Measurements from ENCODE around the gene VASH1.

VASH1 gene

DNA sequence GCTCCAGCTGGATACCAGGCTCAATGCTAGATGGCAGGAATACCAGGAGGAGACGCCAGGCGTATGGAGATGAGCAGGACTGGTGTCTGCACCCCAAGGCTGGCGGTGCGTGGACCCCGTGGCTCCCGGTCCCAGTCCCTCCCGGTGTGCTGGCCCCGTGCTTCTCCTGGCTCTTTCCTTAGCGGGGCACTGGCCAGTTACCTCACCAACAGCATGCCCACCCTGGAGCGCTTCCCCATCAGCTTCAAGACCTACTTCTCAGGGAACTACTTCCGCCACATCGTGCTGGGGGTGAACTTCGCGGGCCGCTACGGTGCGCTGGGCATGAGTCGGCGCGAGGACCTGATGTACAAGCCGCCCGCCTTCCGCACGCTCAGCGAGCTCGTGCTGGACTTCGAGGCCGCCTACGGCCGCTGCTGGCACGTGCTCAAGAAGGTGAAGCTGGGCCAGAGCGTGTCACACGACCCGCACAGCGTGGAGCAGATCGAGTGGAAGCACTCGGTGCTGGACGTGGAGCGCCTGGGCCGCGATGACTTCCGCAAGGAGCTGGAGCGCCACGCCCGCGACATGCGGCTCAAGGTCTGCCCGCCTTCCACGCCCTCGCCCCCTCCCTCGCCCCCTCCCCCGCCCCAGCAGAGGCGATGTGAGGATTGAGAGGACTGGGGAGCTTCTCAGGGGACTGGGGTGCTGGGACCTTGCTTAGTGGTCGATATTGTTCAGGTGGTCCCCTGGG lies 14.6 kb downstream of the VASH1 start:
- Histone ChIP-seq H3K4me3 (ENCODE audit: low read length) (no peak overlapping the region), H3K4ac (ENCODE audit: low read depth, low read length) (no peak overlapping the region), H3K27ac (ENCODE audit: low read depth, low read length) (no peak overlapping the region), H3K4me1 (ENCODE audit: control insufficient read depth, low read depth, low read length) (peaks cover 15% of the 10 kb centered on the region), H4K5ac (ENCODE audit: low read length) (no peak overlapping the region), H2AK5ac (ENCODE audit: low read length) (no peak overlapping the region), H2BK15ac (replicated peaks; ENCODE audit: low read depth) (no peak overlapping the region), H4K8ac (ENCODE audit: low read depth, low read length) (no peak overlapping the region), H3K9ac (ENCODE audit: low read length) (no peak overlapping the region), H3K36me3 (ENCODE audit: control insufficient read depth, insufficient read depth, low read length) (no peaks in the 10 kb centered on the region), H2BK5ac (ENCODE audit: low read length) (no peak overlapping the region), H3K18ac (ENCODE audit: low read length) (no peak overlapping the region), H3K79me1 (ENCODE audit: low read length) (no peaks in the 10 kb centered on the region), H3K4me2 (ENCODE audit: low read length) (no peak overlapping the region), H2BK120ac (ENCODE audit: low read depth, low read length) (no peak overlapping the region), H3K23ac (ENCODE audit: low read length) (no peak overlapping the region), H3K27me3 (ENCODE audit: insufficient read depth, low read length, poor library complexity) (no peaks in the 10 kb centered on the region), H3K79me2 (ENCODE audit: control insufficient read depth, insufficient read depth, low read length) (no peaks in the 10 kb centered on the region), H3K56ac (ENCODE audit: low read length) (no peak overlapping the region)
- no CpG with 5 or more reads among the region's 54 CpGs for WGBS (ENCODE audit: extremely low coverage, insufficient coverage, low lambda C conversion rate)
- no peak for DNase-seq

DNA sequence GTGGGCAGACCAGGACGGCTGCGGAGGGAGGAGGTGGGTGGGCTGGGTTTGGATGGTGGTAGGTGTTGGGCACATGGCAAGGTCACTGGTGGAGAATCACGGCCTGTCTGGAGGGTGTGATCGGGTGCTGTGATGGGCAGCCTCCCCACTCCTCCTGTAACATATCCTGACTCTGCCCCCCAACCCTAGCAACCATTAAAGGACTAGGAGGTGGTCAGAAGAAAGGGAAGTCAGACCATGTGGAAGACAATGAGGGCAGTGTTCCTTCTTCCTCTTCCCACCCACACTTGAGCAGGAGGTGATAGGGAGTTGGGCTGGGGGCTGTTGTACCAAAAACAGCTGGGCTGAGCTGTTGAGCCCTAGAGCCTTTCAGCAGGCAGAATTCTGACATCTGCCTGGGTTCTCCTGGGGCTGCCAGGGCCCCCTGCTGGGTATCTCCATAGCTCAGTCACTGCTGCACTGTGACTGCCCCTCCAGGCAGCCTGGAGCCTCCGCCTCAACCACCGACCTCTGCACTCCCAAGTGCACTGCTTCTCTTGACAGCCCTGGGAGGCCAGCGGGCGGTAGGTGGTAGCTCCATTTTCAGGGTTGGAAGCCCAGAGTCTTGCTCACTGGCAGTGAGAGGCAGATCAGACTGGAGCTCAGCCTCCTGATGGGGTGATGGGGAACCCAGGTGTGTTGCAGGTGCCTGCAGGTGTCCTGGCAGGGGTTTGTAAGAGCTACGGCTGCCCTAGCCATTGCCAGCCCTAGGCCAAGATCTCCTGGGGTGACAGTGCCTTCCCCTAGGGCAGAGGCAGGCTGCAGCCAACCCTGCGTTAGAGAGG lies 15.4 kb downstream of the VASH1 start:
- Histone ChIP-seq H3K56ac (ENCODE audit: low read length) (no peak overlapping the region), H2BK5ac (ENCODE audit: low read length) (no peak overlapping the region)
- DNase-seq: peak; percentile 39

DNA sequence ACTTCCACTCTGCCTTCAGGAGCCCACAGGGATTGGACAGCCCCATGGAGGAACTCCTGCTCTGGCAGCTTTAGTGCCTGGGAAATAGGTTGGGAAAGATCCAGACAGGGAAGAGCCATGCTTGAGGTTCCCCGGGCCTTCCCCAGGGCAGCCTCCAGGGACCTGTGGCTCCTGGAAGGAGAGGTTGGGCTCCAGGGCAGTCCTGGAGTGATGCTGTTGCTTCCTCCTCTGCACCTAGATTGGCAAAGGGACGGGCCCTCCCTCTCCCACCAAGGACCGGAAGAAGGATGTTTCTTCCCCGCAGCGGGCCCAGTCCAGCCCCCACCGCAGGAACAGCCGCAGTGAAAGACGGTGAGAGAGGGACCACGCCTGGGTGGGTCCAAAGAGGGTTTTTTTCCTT lies 16.5 kb downstream of the VASH1 start:
- no peak overlapping the region for H2AK5ac ChIP-seq (ENCODE audit: low read length)
- H3K79me1 ChIP-seq (ENCODE audit: low read length): no peaks in the 10 kb centered on the region
- no peak overlapping the region for H4K8ac ChIP-seq (ENCODE audit: low read depth, low read length)
- no peak overlapping the region for H2BK15ac ChIP-seq (replicated peaks; ENCODE audit: low read depth)
- H3K18ac ChIP-seq (ENCODE audit: low read length): no peak overlapping the region
- no CpG with 5 or more reads among the region's 9 CpGs for WGBS (ENCODE audit: extremely low coverage, insufficient coverage, low lambda C conversion rate)
- no peak overlapping the region for H3K27ac ChIP-seq (ENCODE audit: low read depth, low read length)
- H3K4me3 ChIP-seq (ENCODE audit: low read length): no peak overlapping the region
- no peak overlapping the region for H3K9ac ChIP-seq (ENCODE audit: low read length)
- H3K4ac ChIP-seq (ENCODE audit: low read depth, low read length): no peak overlapping the region
- no peak overlapping the region for H3K23ac ChIP-seq (ENCODE audit: low read length)
- H3K4me2 ChIP-seq (ENCODE audit: low read length): no peak overlapping the region
- no peaks in the 10 kb centered on the region for H3K79me2 ChIP-seq (ENCODE audit: control insufficient read depth, insufficient read depth, low read length)
- no peak overlapping the region for H2BK5ac ChIP-seq (ENCODE audit: low read length)
- DNase-seq: no peak
- H4K5ac ChIP-seq (ENCODE audit: low read length): no peak overlapping the region
- H2BK120ac ChIP-seq (ENCODE audit: low read depth, low read length): no peak overlapping the region
- no peak overlapping the region for H3K56ac ChIP-seq (ENCODE audit: low read length)
- no peaks in the 10 kb centered on the region for H3K27me3 ChIP-seq (ENCODE audit: insufficient read depth, low read length, poor library complexity)
- no peaks in the 10 kb centered on the region for H3K36me3 ChIP-seq (ENCODE audit: control insufficient read depth, insufficient read depth, low read length)
- H3K4me1 ChIP-seq (ENCODE audit: control insufficient read depth, low read depth, low read length): peaks cover 14% of the 10 kb centered on the region

More for the DNA sequence above, 15.4 kb downstream of the VASH1 start:
- H3K4me1 ChIP-seq (ENCODE audit: control insufficient read depth, low read depth, low read length): peaks cover 15% of the 10 kb centered on the region
- WGBS (ENCODE audit: extremely low coverage, insufficient coverage, low lambda C conversion rate): no CpG with 5 or more reads among the region's 10 CpGs
- no peak overlapping the region for H2AK5ac ChIP-seq (ENCODE audit: low read length)
- no peak overlapping the region for H2BK120ac ChIP-seq (ENCODE audit: low read depth, low read length)
- H2BK15ac ChIP-seq (replicated peaks; ENCODE audit: low read depth): no peak overlapping the region
- no peak overlapping the region for H3K23ac ChIP-seq (ENCODE audit: low read length)
- no peak overlapping the region for H4K5ac ChIP-seq (ENCODE audit: low read length)
- H3K4me2 ChIP-seq (ENCODE audit: low read length): no peak overlapping the region
- no peaks in the 10 kb centered on the region for H3K27me3 ChIP-seq (ENCODE audit: insufficient read depth, low read length, poor library complexity)
- no peaks in the 10 kb centered on the region for H3K36me3 ChIP-seq (ENCODE audit: control insufficient read depth, insufficient read depth, low read length)
- H3K79me2 ChIP-seq (ENCODE audit: control insufficient read depth, insufficient read depth, low read length): no peaks in the 10 kb centered on the region
- no peak overlapping the region for H3K4ac ChIP-seq (ENCODE audit: low read depth, low read length)
- no peak overlapping the region for H4K8ac ChIP-seq (ENCODE audit: low read depth, low read length)
- H3K4me3 ChIP-seq (ENCODE audit: low read length): no peak overlapping the region
- H3K79me1 ChIP-seq (ENCODE audit: low read length): no peaks in the 10 kb centered on the region
- H3K18ac ChIP-seq (ENCODE audit: low read length): no peak overlapping the region
- no peak overlapping the region for H3K9ac ChIP-seq (ENCODE audit: low read length)
- H3K27ac ChIP-seq (ENCODE audit: low read depth, low read length): no peak overlapping the region

DNA sequence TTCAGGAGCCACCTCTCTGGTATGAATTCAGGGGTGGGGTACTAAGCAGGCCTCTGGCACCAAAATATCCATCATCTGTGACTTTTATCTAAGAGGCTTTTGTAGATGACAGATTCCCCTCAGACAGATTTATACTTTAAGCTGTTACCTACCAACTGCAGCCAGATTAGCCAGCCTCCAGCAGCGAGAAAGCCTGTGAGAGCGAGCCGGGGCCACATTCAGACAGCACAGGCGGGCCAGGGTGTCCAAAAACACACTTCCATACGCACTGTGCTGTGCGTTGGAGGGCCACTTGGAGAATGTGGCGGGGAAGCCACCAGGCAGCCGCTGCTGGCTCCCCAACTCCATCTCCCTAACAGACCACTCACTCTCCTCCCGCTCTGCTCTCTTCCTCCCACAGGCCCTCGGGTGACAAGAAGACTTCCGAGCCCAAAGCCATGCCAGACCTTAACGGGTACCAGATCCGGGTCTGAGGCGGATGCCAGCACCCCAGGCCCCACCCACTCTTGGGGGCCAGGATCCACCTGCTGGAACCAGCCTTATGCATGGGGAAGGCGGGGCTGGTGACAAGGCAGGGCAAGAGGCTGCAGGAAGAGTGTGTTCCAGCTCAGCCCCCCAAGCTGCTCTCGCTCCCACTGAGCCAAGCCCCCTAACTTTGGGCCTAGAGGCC lies 17.4 kb downstream of the VASH1 start:
- WGBS (ENCODE audit: extremely low coverage, insufficient coverage, low lambda C conversion rate): no CpG with 5 or more reads among the region's 16 CpGs
- Histone ChIP-seq H3K36me3 (ENCODE audit: control insufficient read depth, insufficient read depth, low read length) (no peaks in the 10 kb centered on the region), H2AK5ac (ENCODE audit: low read length) (no peak overlapping the region), H4K8ac (ENCODE audit: low read depth, low read length) (no peak overlapping the region), H3K4me1 (ENCODE audit: control insufficient read depth, low read depth, low read length) (peaks cover 14% of the 10 kb centered on the region), H3K4me3 (ENCODE audit: low read length) (no peak overlapping the region), H3K79me1 (ENCODE audit: low read length) (no peaks in the 10 kb centered on the region), H3K79me2 (ENCODE audit: control insufficient read depth, insufficient read depth, low read length) (no peaks in the 10 kb centered on the region), H3K18ac (ENCODE audit: low read length) (no peak overlapping the region), H3K4me2 (ENCODE audit: low read length) (no peak overlapping the region), H2BK120ac (ENCODE audit: low read depth, low read length) (no peak overlapping the region), H3K56ac (ENCODE audit: low read length) (no peak overlapping the region), H2BK5ac (ENCODE audit: low read length) (no peak overlapping the region), H3K27ac (ENCODE audit: low read depth, low read length) (no peak overlapping the region), H2BK15ac (replicated peaks; ENCODE audit: low read depth) (no peak overlapping the region), H3K23ac (ENCODE audit: low read length) (no peak overlapping the region), H3K27me3 (ENCODE audit: insufficient read depth, low read length, poor library complexity) (no peaks in the 10 kb centered on the region), H3K4ac (ENCODE audit: low read depth, low read length) (no peak overlapping the region), H3K9ac (ENCODE audit: low read length) (no peak overlapping the region), H4K5ac (ENCODE audit: low read length) (no peak overlapping the region)
- DNase-seq: no peak

DNA sequence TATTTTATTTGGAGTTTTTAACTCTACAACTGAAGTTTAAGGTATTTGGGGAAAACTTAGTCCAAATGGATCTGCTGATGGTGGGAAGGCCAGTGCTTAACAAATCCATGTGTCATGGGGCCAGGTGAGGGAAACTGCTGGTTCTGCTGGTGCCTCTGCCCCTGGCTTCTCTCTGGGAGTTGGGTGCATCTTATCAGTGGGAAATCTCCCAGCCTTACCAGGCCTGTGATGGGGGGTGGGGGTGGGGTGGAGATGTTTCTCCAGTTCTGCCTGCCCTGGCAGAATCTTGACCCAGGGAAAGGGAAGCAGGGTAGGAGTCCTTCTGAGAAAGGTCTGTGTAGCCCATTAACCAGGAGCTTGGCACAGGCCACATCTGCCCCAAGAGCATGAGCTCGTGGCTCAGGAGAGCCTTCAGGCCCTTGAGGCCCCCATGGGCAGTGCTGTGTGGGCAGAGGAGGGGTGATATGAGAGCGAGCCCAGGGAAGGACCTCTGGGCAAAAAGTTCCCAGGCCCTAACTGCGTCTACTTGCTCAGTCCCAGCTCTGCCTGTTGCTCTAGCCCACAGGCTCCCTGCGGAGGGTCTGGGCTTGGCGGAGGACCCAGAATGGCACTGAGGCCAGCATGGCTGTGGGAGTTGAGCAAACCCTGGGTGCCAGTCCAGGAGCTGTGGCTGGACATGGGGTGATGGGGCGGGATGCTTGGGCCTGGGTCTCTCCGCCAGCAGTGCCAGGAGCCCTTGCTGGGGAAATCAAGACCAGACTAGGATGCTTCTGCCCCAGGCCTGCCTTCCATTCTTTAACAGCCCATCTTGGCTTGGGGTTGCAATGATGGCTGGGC lies 18.2 kb downstream of the VASH1 start:
- H3K18ac ChIP-seq (ENCODE audit: low read length): no peak overlapping the region
- no peak overlapping the region for H3K4ac ChIP-seq (ENCODE audit: low read depth, low read length)
- H3K9ac ChIP-seq (ENCODE audit: low read length): no peak overlapping the region
- H3K4me3 ChIP-seq (ENCODE audit: low read length): no peak overlapping the region
- H3K4me2 ChIP-seq (ENCODE audit: low read length): no peak overlapping the region
- H3K27me3 ChIP-seq (ENCODE audit: insufficient read depth, low read length, poor library complexity): no peaks in the 10 kb centered on the region
- H3K56ac ChIP-seq (ENCODE audit: low read length): no peak overlapping the region
- peaks cover 10% of the 10 kb centered on the region for H3K4me1 ChIP-seq (ENCODE audit: control insufficient read depth, low read depth, low read length)
- H2BK120ac ChIP-seq (ENCODE audit: low read depth, low read length): no peak overlapping the region
- H3K23ac ChIP-seq (ENCODE audit: low read length): no peak overlapping the region
- no peak overlapping the region for H2AK5ac ChIP-seq (ENCODE audit: low read length)
- H3K36me3 ChIP-seq (ENCODE audit: control insufficient read depth, insufficient read depth, low read length): no peaks in the 10 kb centered on the region
- H3K79me2 ChIP-seq (ENCODE audit: control insufficient read depth, insufficient read depth, low read length): no peaks in the 10 kb centered on the region
- H2BK5ac ChIP-seq (ENCODE audit: low read length): no peak overlapping the region
- no CpG with 5 or more reads among the region's 7 CpGs for WGBS (ENCODE audit: extremely low coverage, insufficient coverage, low lambda C conversion rate)
- no peaks in the 10 kb centered on the region for H3K79me1 ChIP-seq (ENCODE audit: low read length)
- no peak overlapping the region for H4K5ac ChIP-seq (ENCODE audit: low read length)
- H2BK15ac ChIP-seq (replicated peaks; ENCODE audit: low read depth): no peak overlapping the region
- no peak for DNase-seq
- no peak overlapping the region for H3K27ac ChIP-seq (ENCODE audit: low read depth, low read length)
- H4K8ac ChIP-seq (ENCODE audit: low read depth, low read length): no peak overlapping the region
